K562 (cell line): ENCODE data around the gene SETD7. TPM values are rescaled to one million over a fixed set of nuclear protein-coding genes. Genes with fewer than 3 reads are reported as not detected.

Source experiments
- CHD4 ChIP-seq: fragments of 200-600 bp; sonication (generic); IDR thresholded peaks from 3 replicates; pipeline ENCODE4 v1.6.1; 2012; ENCODE audit warnings: low read depth, mild to moderate bottlenecking, mixed read lengths, low read length, inconsistent platforms; ENCODE audit not compliant: insufficient read depth, insufficient replicate concordance, poor library complexity, severe bottlenecking
- ETV6 ChIP-seq, 3 experiments: fragments of 150-350 bp in 1 of 3; sonication (generic) in 1 of 3; formaldehyde crosslinking in 1 of 3; IDR thresholded peaks; 2 replicates each; pipeline versions ENCODE4 v1.6.1 to v1.8.0; 2014 to 2022; ENCODE audit warnings: borderline replicate concordance in 2 of 3, low read depth in 2 of 3, antibody characterized with exemption in 1 of 3, low read length in 1 of 3, mild to moderate bottlenecking in 1 of 3, missing genetic modification reagents in 1 of 3
- KDM1A ChIP-seq, 2 experiments: fragments of 450-650 bp; IDR thresholded peaks; 2 replicates each; pipeline ENCODE4 v1.6.1; 2016; ENCODE audit warnings: mild to moderate bottlenecking in 2 of 2
- NCOA2 ChIP-seq, 2 experiments: fragments of 450-650 bp; IDR thresholded peaks; 2 replicates each; pipeline ENCODE4 v1.6.1; 2018; ENCODE audit warnings: mild to moderate bottlenecking in 2 of 2, moderate library complexity in 1 of 2; ENCODE audit not compliant: partially characterized antibody in 2 of 2
- SRSF1 ChIP-seq: fragments of 200-400 bp; formaldehyde crosslinking; IDR thresholded peaks from 2 replicates; pipeline ENCODE4 v1.6.1; 2017; ENCODE audit warnings: mild to moderate bottlenecking, low read depth, low read length, moderate library complexity
- TCF7 ChIP-seq: sonication (generic); IDR thresholded peaks from 2 replicates; pipeline ENCODE4 v1.6.1; 2016; ENCODE audit warnings: antibody characterized with exemption, borderline replicate concordance
- ZNF212 ChIP-seq: fragments of 450-650 bp; formaldehyde crosslinking; IDR thresholded peaks from 2 replicates; pipeline ENCODE4 v1.4.0; 2020; ENCODE audit warnings: mild to moderate bottlenecking
- polyA plus RNA-seq, 8 experiments: library from polyadenylated mRNA; depleted of rRNA in 4 of 8; stranded (reverse) in 5 of 8; unstranded in 3 of 8; fragments of >200 nt; fragmentation: Nextera tagmentation in 2 of 8; fragmentation: Illumina TruSeq in 1 of 8; extraction: Ambion mirVana in 2 of 8; extraction: Trizol in 1 of 8; gene quantifications; 2 replicates each; pipeline versions ENCODE4 v1.2.1 to v1.2.3, GENCODE V29; 2011 to 2014; ENCODE audit warnings: inconsistent platforms in 1 of 8, missing spikeins in 1 of 8
- total RNA-seq, 7 experiments: library from RNA; depleted of rRNA in 6 of 7; stranded (reverse); fragments of >200 nt in 6 of 7; fragmentation: Illumina TruSeq in 2 of 7; extraction: Trizol in 2 of 7; gene quantifications; 2 replicates each; pipeline versions ENCODE4 v1.2.1 to v1.2.3, GENCODE V29; 2011 to 2021; ENCODE audit warnings: low replicate concordance in 1 of 7
- TF ChIP-seq, protein P1 (sequence below), 3 experiments: fragments of 200-800 bp in 1 of 3; sonication (Bioruptor generic) in 1 of 3; sonication (generic) in 1 of 3; formaldehyde crosslinking in 1 of 3; IDR thresholded peaks; 2 replicates each; pipeline versions ENCODE4 v1.6.1 to v1.8.0; 2016 to 2022; ENCODE audit warnings: mild to moderate bottlenecking in 2 of 3, missing compliant biosample characterization in 2 of 3, missing genetic modification characterization in 2 of 3, missing genetic modification reagents in 1 of 3

SETD7 gene
- total and polyA plus RNA-seq, 9 of the 15 experiments (the other 6 are each of a cell fraction or from before 2014, with no cell fraction given), result 0.37 to 2.4 (median 1.7) TPM

DNA sequence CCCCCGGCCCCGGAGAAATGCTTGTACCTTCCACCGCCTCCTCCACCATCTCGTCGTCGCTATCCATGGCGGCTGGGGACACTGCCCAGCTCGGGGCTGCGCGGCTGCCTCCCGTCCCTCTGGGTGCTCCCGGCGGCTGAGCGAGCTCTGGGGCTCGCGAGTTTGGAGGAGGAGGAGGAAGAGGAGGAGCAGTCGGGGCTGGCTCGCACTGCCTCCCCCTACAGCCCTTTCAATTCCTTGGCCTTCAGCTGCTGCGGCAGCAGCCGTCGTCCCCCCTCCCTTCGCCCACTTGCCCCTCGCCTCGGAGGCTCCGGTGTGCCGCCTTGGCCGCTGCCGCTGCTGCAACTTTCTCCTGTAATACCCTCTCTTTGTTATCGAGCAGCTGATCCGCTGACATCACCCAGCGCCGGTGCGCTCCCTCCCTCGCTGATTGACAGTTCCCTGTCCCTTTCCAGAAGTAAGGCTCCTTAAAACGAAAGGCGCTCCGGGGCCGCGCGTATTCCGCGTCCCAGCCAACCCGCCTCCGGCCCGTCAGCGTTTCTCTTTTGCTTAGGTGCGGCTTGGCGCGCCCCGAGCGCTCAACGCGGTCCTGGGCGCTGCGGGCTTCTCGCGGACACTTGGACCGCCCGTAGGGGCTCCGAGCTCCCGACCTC lies at the start of gene SETD7 (continued):
- TF ChIP-seq, protein P1, sequence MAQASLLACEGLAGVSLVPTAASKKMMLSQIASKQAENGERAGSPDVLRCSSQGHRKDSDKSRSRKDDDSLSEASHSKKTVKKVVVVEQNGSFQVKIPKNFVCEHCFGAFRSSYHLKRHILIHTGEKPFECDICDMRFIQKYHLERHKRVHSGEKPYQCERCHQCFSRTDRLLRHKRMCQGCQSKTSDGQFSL (CRISPR knock-in tag; IDR thresholded peaks at IDR 0.05), result no peak
- TF ChIP-seq, protein P1 (tag; IDR thresholded peaks at IDR 0.05), result no peak
- TF ChIP-seq TCF7, result no peak
- TF ChIP-seq CHD4, result no peak
- TF ChIP-seq ETV6 (IDR thresholded peaks at IDR 0.05; ENCODE audit: borderline replicate concordance in 1 of 2, low read depth in 2 of 2, low read length in 1 of 2), result no peak
- no peak for TF ChIP-seq ETV6 (CRISPR knock-in tag; IDR thresholded peaks at IDR 0.05; ENCODE audit: borderline replicate concordance)
- TF ChIP-seq KDM1A (IDR thresholded peaks at IDR 0.05), result no peak
- no peak for TF ChIP-seq NCOA2 (IDR thresholded peaks at IDR 0.05; ENCODE audit: partially characterized antibody in 2 of 2)
- TF ChIP-seq ZNF212, result no peak
- no peak for TF ChIP-seq SRSF1
